Caki2 (cell line): ENCODE results near the gene THSD4. TPM values are rescaled to one million over a fixed set of nuclear protein-coding genes. Genes with fewer than 3 reads are reported as not detected.

Experiments
- DNase-seq: peaks from one replicate; pipeline ENCODE4 v3.0.0-alpha.2; 2015; ENCODE audit warnings: low read depth
- in situ Hi-C: cut with HindIII; loops from 2 replicates; pipeline ENCODE4 v1.10.0; 2016; ENCODE audit warnings: low sequenced_read_pairs, low pct_unique_long_range_greater_than_20kb, mixed read lengths
- total RNA-seq: library from RNA; depleted of rRNA; stranded (reverse); fragments of >200 nt; shearing (Covaris generic); gene quantifications from 2 replicates; pipeline ENCODE4 v1.2.3, GENCODE V29; 2014; ENCODE audit warnings: low replicate concordance

THSD4 gene
- total RNA-seq, 1 experiment from 2014 or later = 9.0 TPM

- DNase-seq = no peak
- in situ Hi-C loops = no loop called here
These were observed 571.2 kb downstream of the THSD4 start for GRCh38 chr15:71686221-71687050.

GRCh38 chr15:71687902-71688508 is 572.7 kb downstream of the THSD4 start:
- peak; percentile 23 for DNase-seq
- in situ Hi-C loops = no loop called here

GRCh38 chr15:71688509-71689094 is 573.3 kb downstream of the THSD4 start:
- no peak for DNase-seq
- in situ Hi-C loops = no loop called here

GRCh38 chr15:71691081-71691457 is 575.8 kb downstream of the THSD4 start:
- in situ Hi-C loops = no loop called here
- DNase-seq = no peak

- peak; percentile 82 for DNase-seq
- in situ Hi-C loops = no loop called here
These were observed 576.5 kb downstream of the THSD4 start for GRCh38 chr15:71691458-71692417.

GRCh38 chr15:71697236-71697635 is 582.0 kb downstream of the THSD4 start:
- in situ Hi-C loops = no loop called here
- DNase-seq = no peak

- no peak for DNase-seq
- in situ Hi-C loops = no loop called here
These were observed 582.8 kb downstream of the THSD4 start for GRCh38 chr15:71698030-71698429.

GRCh38 chr15:71698742-71699141 is 583.5 kb downstream of the THSD4 start:
- no peak for DNase-seq
- in situ Hi-C loops = no loop called here

- in situ Hi-C loops = no loop called here
- DNase-seq = no peak
These were observed 584.7 kb downstream of the THSD4 start for GRCh38 chr15:71699977-71700376.

GRCh38 chr15:71701808-71702207 is 586.5 kb downstream of the THSD4 start:
- in situ Hi-C loops = no loop called here
- DNase-seq = no peak

- in situ Hi-C loops = no loop called here
- DNase-seq = no peak
These were observed 587.2 kb downstream of the THSD4 start for GRCh38 chr15:71702496-71702895.

GRCh38 chr15:71705151-71705550 is 589.9 kb downstream of the THSD4 start:
- DNase-seq = no peak
- in situ Hi-C loops = no loop called here

GRCh38 chr15:71706461-71707229 is 591.4 kb downstream of the THSD4 start:
- in situ Hi-C loops = no loop called here
- no peak for DNase-seq

- DNase-seq = no peak
- in situ Hi-C loops = no loop called here
These were observed 592.2 kb downstream of the THSD4 start for GRCh38 chr15:71707230-71708050.

GRCh38 chr15:71708051-71708429 is 592.8 kb downstream of the THSD4 start:
- no peak for DNase-seq
- in situ Hi-C loops = no loop called here

- DNase-seq = no peak
- in situ Hi-C loops = no loop called here
These were observed 593.5 kb downstream of the THSD4 start for GRCh38 chr15:71708741-71709140.

GRCh38 chr15:71709808-71710418 is 594.6 kb downstream of the THSD4 start:
- in situ Hi-C loops = no loop called here
- peak; percentile 54 for DNase-seq
